ENCODE measurements around the gene TNFRSF1A.

Gene TNFRSF1A

DNA sequence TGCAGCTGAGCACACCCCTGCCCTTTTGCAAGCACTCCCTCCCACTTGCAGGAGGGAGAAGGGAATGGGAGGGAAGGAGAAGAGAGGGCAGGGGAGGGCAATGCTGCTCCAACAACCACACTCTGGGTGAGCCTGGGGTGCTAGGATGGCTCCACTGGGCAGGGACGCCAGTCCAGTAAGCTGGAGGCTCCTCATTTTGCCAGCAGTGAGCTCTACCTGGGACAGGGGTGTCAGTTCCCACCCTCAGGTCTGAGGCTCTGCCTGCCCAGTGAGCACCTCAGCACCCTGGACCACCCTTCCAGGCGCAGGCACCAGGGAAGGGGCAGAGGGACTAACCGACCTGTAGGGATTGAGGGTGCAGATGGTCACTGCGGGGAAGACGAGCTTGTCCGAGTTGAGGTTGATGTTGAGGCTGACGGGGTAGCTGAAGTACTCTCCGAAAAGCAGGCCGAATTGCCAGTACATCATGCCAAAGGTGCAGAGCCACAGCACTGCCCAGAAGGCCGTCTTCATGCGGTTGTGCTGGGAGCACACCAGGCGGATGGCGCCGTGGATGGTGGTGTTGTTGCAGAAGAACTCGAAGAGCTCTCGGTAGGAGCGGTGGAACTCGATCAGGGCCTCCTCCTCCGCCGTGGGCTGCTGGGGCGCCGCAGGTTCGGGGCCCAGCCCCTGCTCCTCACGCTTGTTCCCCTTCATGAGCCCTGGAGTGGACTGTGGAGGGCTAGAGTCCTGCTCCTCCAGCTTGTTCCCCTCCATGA, 32.3 kb upstream of the TNFRSF1A start:
- DNase-seq, result no peak

- DNase-seq, result no peak
Observed at GRCh38 chr12:6373022-6373787, 31.3 kb upstream of the TNFRSF1A start.

- peak in 1 of 2 experiments; percentile 17 for DNase-seq
Observed at GRCh38 chr12:6372403-6373003, 30.6 kb upstream of the TNFRSF1A start.

- no peak for DNase-seq
Observed at GRCh38 chr12:6370994-6371754, 29.3 kb upstream of the TNFRSF1A start.

DNA sequence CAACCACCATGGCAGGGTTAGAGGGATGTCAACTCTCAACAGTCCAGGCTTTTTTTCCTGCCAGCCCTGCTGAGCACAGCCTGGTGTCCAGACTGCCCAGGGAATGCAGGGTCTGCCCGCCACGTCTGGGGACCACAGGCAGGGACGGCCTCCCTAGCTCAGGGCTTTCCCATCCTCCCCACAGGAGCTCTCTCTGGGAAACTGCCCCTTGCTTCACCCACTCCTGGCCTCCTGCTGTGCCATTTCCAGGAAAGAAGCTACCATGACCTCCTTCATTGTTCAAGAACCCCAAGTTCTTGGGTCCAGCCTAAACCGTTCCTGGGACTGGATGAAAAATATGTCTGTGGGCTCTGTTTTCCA, 28.7 kb upstream of the TNFRSF1A start:
- no peak for DNase-seq

- DNase-seq, result no peak
Observed at GRCh38 chr12:6369916-6370575, 28.2 kb upstream of the TNFRSF1A start.

GRCh38 chr12:6368906-6369525, 27.1 kb upstream of the TNFRSF1A start:
- DNase-seq, result no peak

DNA sequence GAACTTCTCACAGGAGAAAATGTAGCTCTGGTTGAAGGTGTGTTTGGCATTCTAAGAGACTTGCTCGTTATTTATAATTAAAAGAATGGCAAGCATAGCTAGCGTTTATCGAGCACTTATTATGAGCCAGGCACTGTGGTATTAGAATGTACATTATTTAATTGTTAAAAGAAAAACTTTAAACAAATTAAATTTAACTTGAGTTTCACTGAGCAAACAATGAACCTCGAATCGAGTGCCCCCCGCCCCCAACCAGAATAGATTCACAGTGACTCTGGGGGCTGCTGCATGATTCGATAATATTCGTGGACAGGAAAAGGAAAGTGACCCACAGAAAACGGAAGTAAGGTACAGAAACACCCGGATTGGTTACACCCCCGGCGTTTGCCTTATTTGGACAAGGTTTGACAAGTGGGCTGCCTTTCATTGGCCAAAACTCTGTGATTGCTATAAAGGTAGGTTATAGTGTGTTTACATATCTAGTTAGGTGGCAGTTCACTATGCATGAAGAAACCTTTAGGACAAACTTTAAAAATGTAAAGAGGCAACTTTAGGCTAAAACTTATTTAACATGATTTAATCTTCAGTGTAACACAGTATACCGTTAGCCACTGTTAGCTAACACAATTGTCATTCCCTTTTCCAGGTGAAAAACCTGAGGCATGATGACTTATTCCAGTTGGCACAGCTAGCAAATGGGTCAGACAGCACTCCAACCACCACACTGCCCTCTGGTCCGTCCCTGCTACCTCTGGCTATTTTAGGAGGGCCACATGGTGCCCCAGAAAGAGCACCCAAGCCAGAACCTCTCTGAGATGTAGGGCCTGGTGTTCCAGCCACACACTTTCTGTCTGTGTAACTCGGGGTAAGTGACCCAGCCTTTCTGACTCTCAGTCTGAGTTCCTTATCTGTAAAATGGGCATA, 26.4 kb upstream of the TNFRSF1A start:
- peak in 1 of 2 experiments; percentile 34 for DNase-seq

GRCh38 chr12:6367065-6367968, 25.4 kb upstream of the TNFRSF1A start:
- DNase-seq, result peak in 1 of 2 experiments; percentile 38

DNA sequence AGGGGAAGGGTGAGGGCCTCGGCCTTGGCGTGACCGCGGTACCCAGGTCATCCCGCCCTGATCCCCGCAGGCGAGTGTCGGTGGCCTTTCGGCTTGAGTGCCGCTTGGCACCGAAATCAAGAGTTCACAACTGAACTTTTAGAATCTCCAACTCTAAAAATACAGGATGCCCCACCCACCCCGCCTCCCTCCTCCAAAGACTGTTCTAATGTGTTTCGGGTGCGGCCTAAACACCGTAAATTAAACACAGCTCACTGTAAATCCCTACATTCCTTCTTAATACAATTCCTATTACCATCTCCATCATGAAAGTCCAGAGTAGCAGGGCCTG, 22.1 kb upstream of the TNFRSF1A start:
- no peak for DNase-seq

DNA sequence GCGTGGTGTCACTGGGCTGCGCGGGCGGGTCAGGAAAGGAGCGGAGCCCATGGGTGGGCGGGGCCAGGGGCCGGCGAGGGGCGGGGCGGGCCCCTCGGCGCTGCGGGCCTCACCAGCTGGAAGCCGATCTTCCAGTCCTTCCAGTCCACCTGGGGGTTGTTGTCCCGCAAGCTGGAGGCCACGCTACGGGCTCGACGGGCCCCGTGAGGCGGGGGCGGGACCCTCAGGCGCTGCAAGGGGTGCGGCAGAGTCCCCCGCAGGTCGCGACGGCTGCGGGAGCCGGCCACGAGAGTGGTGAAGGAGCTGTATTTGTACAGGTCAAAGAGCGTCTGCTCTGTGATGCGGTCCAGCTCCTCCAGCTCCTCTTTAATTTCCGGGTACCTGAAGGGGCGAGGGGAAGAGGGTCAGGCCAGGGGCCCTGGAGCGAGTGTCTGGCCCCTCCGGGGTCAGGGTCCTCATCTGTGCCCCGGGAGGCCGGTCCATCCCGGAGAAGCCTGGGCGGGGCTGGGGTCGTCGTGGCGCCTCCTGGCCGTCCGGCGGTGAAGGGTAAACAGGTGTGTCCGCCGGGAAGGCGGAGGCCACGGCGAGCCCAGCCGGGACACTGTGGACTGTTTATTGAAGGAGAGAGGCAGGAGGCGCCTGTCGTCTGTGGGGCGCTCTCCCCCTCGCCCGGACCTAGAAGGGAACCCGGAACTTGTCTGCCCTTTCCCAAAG, 21.6 kb upstream of the TNFRSF1A start:
- DNase-seq, result peak; percentile 74 to 76

DNA sequence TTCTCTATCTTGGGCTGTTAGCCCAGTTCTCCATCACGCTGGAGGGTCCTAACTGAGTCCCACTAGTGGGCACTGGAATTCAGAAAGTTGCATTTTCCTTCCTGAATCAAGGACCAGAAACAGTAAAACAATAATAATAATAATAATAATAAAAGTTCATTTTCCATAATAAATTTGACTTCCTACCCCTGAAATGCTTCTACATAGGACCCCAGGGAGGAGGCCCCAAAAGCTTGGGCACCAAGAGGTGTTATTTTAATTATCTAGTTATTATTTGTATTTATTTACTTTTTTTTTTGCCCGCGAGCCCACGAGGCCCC, 21.1 kb upstream of the TNFRSF1A start:
- no peak for DNase-seq

GRCh38 chr12:6362403-6362802, 20.5 kb upstream of the TNFRSF1A start:
- no peak for DNase-seq

- no peak for DNase-seq
Observed at GRCh38 chr12:6361834-6362233, 20.0 kb upstream of the TNFRSF1A start.

GRCh38 chr12:6360578-6361490, 19.0 kb upstream of the TNFRSF1A start:
- no peak for DNase-seq

DNA sequence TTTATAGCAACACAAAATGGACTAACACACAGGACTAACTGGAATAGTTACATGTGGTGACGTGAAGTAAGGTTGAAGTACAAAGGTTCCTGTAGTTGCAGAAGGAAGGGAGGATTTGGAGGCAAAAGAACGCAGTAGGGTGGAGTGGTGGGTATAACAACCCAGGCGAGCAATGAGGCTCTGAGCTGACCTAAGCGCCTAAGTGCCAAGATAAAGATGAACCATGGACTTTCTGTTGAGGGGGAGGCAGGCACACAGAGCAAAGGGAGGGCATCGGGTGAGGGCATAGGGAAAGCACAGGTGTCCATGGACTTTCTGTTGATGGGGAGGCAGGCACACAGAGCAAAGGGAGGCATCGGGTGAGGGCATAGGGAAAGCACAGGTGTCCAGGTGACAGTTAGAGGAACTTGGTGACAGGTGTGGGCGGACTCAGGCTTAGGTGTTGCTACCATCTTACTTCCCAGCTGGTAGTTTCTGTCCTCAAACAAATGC, 18.2 kb upstream of the TNFRSF1A start:
- no peak for DNase-seq

DNA sequence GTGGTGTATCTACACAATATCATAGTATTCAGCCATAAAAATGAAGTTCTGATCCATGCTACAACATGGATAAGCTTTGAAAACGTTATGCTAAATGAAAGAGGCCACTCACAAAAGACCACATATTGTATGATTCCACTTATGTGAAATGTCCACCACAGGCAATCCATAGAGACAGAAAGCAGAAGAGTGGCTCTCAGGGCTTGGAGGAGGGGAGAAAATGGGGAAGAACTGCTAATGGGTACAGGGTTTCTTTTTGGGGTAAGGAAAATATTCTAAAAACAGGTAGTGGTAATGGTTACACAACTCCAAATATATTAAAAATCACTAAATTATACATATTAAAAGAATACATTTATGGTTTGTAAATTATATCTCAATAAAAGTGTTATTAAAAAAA, 17.0 kb upstream of the TNFRSF1A start:
- DNase-seq, result no peak

DNA sequence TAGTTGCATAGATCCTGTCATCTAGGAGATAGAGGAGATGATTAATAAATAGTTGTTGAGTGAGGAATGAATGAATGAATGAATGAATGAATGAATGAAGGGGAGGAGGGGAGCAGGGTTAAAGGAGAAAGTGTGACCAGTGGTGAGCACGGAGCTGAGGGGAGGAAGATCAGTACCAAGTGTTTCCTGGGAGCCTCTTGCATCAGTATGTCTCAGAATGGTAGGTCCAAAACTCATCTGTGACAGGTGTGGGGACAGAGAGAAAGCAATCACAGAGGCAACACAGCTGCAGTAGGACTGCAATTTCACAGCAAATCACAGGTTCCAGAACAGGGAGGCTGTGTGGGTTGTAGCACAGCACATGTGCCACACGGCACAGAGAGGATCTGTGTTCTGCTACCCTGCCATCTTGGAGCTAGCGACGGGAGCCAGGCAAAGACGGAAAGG, 14.5 kb upstream of the TNFRSF1A start:
- DNase-seq, result no peak

All from activated CD4-positive, alpha-beta T cell treated with anti-CD3 and anti-CD28 coated beads, Interleukin-2, amount 50 U/mL, for 48 hours (primary cell).